ENCODE measurements around the gene DYNC2I2.
A peak's percentile ranks its signal among the peaks of the same experiment; 100 is the strongest.
"Not testable (repeated sequence)": the region's sequence is repeated elsewhere in the genome, so short reads cannot be mapped to it uniquely, and the experiment has no call there.

The DYNC2I2 gene

DNA sequence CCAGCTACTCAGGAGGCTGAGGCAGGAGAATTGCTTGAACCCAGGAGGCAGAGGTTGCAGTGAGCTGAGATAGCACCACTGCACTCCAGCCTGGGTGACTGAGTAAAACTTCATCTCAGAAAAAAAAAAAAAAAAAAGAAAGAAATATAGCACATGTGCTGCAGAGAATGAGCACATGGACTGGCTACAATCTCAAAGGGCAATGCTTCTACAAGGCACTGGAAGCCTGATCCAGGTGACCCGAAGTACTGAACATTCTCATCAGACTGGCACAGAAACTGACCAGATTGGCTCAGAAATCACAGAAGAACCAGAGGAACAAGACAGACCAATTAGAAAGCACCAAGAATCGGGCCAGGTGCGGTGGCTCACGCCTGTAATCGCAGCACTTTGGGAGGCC lies 4.8 kb downstream of the DYNC2I2 start:
- no peaks in the 10 kb centered on the region for H3K9me3 ChIP-seq (ENCODE audit: control insufficient read depth, insufficient read depth, low read length)
- no peak overlapping the region for H3K9ac ChIP-seq (ENCODE audit: low read depth, low read length)
- H3K27me3 ChIP-seq (ENCODE audit: control insufficient read depth, insufficient read depth, low read length) = no peaks in the 10 kb centered on the region
- no peak overlapping the region for H3K27ac ChIP-seq (ENCODE audit: low read depth, low read length)
- peaks cover 5% of the 10 kb centered on the region; the same call in 1 of the 2 replicates for H3K36me3 ChIP-seq (ENCODE audit: control insufficient read depth, insufficient read depth, low read length)
- no peak overlapping the region for H3K4me3 ChIP-seq (ENCODE audit: low read depth, low read length)
- H3K4me1 ChIP-seq (ENCODE audit: control insufficient read depth, insufficient read depth, low read length) = no peaks in the 10 kb centered on the region

DNA sequence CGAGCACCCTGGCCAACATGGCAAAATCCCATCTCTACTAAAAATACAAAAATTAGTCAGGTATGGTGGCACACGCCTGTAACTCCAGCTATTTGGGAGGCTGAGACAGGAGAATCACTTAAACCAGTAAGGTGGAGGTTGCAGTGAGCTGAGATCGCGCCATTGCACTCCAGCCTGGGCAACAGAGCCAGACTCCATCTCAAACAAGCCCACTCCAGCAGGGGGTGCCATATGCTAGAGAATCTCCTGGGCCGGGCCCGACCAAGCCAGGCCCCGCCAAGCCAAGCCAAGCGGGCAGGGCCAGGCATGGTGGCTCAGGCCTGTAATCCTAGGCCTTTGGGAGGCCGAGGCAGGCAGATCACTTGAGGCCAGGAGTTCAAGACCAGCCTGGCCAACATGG lies 8.4 kb downstream of the DYNC2I2 start:
- H3K4me1 ChIP-seq (ENCODE audit: control insufficient read depth, insufficient read depth, low read length); H3K4me3 ChIP-seq (ENCODE audit: low read depth, low read length); H3K9ac ChIP-seq (ENCODE audit: low read depth, low read length); H3K27ac ChIP-seq (ENCODE audit: low read depth, low read length); H3K9me3 ChIP-seq (ENCODE audit: control insufficient read depth, insufficient read depth, low read length); H3K27me3 ChIP-seq (ENCODE audit: control insufficient read depth, insufficient read depth, low read length); H3K36me3 ChIP-seq (ENCODE audit: control insufficient read depth, insufficient read depth, low read length): not testable (repeated sequence)

DNA sequence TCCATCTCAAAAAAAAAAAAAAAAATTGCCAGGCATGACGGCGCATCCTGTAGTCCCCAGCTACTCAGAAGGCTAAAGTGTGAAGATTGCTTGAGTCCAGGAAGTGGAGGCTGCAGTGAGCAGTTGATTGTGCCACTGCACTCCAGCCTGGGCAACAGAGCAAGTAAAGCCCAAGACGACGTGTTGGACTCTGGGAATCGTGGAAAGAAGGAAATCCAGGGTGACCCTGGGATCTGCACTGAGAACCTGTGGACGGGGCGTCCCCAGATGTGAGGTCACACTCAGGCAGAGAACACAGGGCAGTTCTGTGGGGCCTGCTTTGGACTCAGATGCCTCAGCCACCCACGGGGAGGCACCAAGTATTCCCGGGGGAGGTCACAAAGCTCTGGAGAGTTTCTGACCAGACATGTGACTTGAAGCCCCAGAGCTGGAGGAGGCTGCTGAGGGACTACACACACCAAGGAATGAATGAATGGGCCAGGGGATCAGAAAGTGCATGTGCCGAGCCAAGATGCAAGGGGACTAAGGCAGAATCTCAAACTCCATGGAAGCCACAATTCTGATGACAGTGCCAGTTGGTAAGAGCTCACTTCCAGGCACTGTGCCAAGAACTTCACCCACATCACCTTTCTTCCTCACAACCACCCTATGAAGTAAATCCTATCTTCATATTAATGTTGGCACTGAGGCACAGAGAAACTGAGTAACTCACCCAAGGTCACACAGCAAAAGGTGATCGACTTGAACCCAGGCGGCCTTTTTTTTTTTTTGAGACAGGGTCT lies 12.9 kb downstream of the DYNC2I2 start:
- no peaks in the 10 kb centered on the region for H3K9me3 ChIP-seq (ENCODE audit: control insufficient read depth, insufficient read depth, low read length)
- H3K27ac ChIP-seq (ENCODE audit: low read depth, low read length) = no peak overlapping the region
- H3K9ac ChIP-seq (ENCODE audit: low read depth, low read length) = no peak overlapping the region

DNA sequence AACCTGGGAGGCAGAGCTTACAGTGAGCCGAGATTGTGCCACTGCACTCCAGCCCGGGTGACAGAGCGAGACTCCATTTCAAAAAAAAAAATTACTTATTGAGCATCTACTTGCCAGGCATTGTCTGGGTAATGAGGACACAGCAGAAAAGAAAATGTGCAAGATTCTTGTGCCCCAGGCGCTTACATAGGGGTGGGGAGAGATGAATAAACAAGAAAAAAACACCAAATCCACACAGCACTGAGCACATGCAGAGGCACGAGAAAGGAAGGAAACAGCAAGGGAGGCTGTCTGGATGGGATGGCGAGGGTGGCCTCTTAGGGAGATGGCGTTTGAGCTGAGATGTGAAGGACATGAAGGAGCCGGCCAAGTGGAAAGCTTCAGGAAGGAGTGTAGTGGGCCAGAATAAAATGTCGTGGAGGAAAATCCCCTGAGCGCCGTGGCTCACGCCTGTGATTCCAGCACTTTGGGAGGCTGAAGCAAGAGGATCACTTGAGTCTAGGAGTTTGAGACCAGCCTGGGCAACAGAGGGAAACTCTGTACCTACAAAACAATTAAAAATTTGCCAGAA lies 13.9 kb downstream of the DYNC2I2 start:
- no peaks in the 10 kb centered on the region for H3K4me1 ChIP-seq (ENCODE audit: control insufficient read depth, insufficient read depth, low read length)
- no peaks in the 10 kb centered on the region for H3K27me3 ChIP-seq (ENCODE audit: control insufficient read depth, insufficient read depth, low read length)
- no peaks in the 10 kb centered on the region for H3K9me3 ChIP-seq (ENCODE audit: control insufficient read depth, insufficient read depth, low read length)
- H3K36me3 ChIP-seq (ENCODE audit: control insufficient read depth, insufficient read depth, low read length) = peaks cover 22% of the 10 kb centered on the region
- no peak overlapping the region for H3K9ac ChIP-seq (ENCODE audit: low read depth, low read length)
- H3K27ac ChIP-seq (ENCODE audit: low read depth, low read length) = no peak overlapping the region
- H3K4me3 ChIP-seq (ENCODE audit: low read depth, low read length) = no peak overlapping the region

More for the DNA sequence above, 12.9 kb downstream of the DYNC2I2 start:
- Histone ChIP-seq H3K4me1 (ENCODE audit: control insufficient read depth, insufficient read depth, low read length) (no peaks in the 10 kb centered on the region), H3K27me3 (ENCODE audit: control insufficient read depth, insufficient read depth, low read length) (no peaks in the 10 kb centered on the region), H3K4me3 (ENCODE audit: low read depth, low read length) (no peak overlapping the region), H3K36me3 (ENCODE audit: control insufficient read depth, insufficient read depth, low read length) (peaks cover 17% of the 10 kb centered on the region)

DNA sequence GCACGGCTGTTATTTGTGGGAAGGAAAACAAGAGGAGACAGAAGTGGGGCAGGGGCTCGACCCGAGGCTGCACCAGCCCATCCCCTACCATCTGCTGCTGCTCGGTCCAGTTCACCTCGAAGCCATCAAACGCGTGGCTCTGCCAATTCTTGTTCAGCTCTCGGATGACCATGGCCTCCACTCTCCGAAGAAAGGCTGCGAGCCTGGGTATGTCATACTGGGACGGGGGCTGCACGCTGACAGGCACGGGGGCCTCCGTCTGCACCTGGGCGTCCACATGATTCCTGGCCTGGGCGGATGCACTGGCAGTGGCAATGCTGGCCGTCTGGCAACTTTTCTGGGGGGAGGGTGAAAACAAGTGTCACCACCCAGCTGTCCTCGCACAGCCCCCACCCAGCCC lies 16.0 kb downstream of the DYNC2I2 start:
- Histone ChIP-seq H3K9me3 (ENCODE audit: control insufficient read depth, insufficient read depth, low read length) (no peaks in the 10 kb centered on the region), H3K4me3 (ENCODE audit: low read depth, low read length) (no peak overlapping the region), H3K27me3 (ENCODE audit: control insufficient read depth, insufficient read depth, low read length) (no peaks in the 10 kb centered on the region), H3K9ac (ENCODE audit: low read depth, low read length) (no peak overlapping the region), H3K4me1 (ENCODE audit: control insufficient read depth, insufficient read depth, low read length) (peaks cover 2% of the 10 kb centered on the region), H3K36me3 (ENCODE audit: control insufficient read depth, insufficient read depth, low read length) (peaks cover 27% of the 10 kb centered on the region), H3K27ac (ENCODE audit: low read depth, low read length) (no peak overlapping the region)

- Histone ChIP-seq H3K9ac (ENCODE audit: low read depth, low read length) (no peak overlapping the region), H3K36me3 (ENCODE audit: control insufficient read depth, insufficient read depth, low read length) (peaks cover 42% of the 10 kb centered on the region), H3K4me1 (ENCODE audit: control insufficient read depth, insufficient read depth, low read length) (peaks cover 7% of the 10 kb centered on the region), H3K27ac (ENCODE audit: low read depth, low read length) (no peak overlapping the region), H3K9me3 (ENCODE audit: control insufficient read depth, insufficient read depth, low read length) (no peaks in the 10 kb centered on the region), H3K4me3 (ENCODE audit: low read depth, low read length) (no peak overlapping the region), H3K27me3 (ENCODE audit: control insufficient read depth, insufficient read depth, low read length) (no peaks in the 10 kb centered on the region)
Measured at GRCh38 chr9:128638580-128638979, 18.1 kb downstream of the DYNC2I2 start.

- Histone ChIP-seq H3K4me3 (ENCODE audit: low read depth, low read length) (no peak overlapping the region), H3K27ac (ENCODE audit: low read depth, low read length) (no peak overlapping the region), H3K9ac (ENCODE audit: low read depth, low read length) (no peak overlapping the region), H3K9me3 (ENCODE audit: control insufficient read depth, insufficient read depth, low read length) (no peaks in the 10 kb centered on the region), H3K4me1 (ENCODE audit: control insufficient read depth, insufficient read depth, low read length) (peaks cover 7% of the 10 kb centered on the region), H3K36me3 (ENCODE audit: control insufficient read depth, insufficient read depth, low read length) (peaks cover 51% of the 10 kb centered on the region), H3K27me3 (ENCODE audit: control insufficient read depth, insufficient read depth, low read length) (no peaks in the 10 kb centered on the region)
Measured at GRCh38 chr9:128637656-128638055, 19.0 kb downstream of the DYNC2I2 start.

DNA sequence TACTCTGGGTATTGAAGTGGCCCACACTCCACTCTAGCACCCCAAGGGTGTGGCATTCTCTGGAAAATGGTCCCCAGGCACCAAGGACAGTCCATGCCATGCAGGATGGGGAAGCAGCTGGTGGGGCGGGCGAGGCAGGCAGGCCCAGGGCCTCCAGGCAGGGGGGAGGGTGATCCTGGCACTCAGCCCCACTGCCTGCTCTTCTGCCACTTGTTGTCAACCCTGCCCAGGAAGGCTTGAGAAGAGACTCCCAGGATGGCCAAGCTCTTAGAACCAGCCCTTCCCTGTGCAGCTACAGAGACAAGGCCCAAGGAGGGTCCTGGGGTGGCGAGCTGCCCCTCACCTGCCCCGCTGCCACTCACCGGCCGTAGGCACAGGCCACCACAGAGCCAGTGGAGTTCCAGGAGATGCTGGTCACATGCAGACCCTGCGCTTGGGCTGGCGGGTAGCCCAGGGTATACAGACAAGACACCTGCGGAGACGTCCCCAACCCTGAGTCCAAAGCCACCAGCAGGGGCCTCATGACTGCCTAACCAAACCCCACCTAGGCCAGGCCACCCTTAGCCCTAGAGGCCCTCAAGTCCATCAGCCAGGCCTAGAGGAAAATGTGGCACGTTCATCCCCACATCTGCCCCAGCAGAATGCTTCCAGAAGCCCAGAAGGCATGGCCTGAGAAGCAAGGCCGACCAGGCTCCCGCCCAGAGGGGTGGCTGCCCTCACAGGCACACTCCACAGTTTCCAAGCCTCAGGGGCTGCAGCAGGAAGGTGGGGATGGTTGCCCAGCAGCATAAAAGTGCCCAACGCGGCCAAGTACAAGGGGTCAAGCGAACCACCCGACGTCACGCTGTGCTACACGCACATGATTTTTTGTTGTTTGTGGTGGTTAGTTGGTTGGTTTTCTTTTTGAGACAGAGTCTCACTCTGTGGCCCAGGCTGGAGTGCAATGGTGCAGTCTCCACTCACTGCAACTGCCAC lies 19.8 kb downstream of the DYNC2I2 start:
- no peak overlapping the region for H3K27ac ChIP-seq (ENCODE audit: low read depth, low read length)
- no peak overlapping the region for H3K4me3 ChIP-seq (ENCODE audit: low read depth, low read length)
- no peaks in the 10 kb centered on the region for H3K27me3 ChIP-seq (ENCODE audit: control insufficient read depth, insufficient read depth, low read length)
- H3K36me3 ChIP-seq (ENCODE audit: control insufficient read depth, insufficient read depth, low read length) = peaks cover 59% of the 10 kb centered on the region
- H3K4me1 ChIP-seq (ENCODE audit: control insufficient read depth, insufficient read depth, low read length) = peaks cover 7% of the 10 kb centered on the region
- H3K9ac ChIP-seq (ENCODE audit: low read depth, low read length) = no peak overlapping the region
- H3K9me3 ChIP-seq (ENCODE audit: control insufficient read depth, insufficient read depth, low read length) = no peaks in the 10 kb centered on the region

GRCh38 chr9:128636024-128636390 lies 20.6 kb downstream of the DYNC2I2 start:
- H3K27ac ChIP-seq (ENCODE audit: low read depth, low read length) = peak overlapping the region; percentile 91
- no peak overlapping the region for H3K4me3 ChIP-seq (ENCODE audit: low read depth, low read length)
- H3K9me3 ChIP-seq (ENCODE audit: control insufficient read depth, insufficient read depth, low read length) = no peaks in the 10 kb centered on the region
- peaks cover 7% of the 10 kb centered on the region for H3K4me1 ChIP-seq (ENCODE audit: control insufficient read depth, insufficient read depth, low read length)
- no peaks in the 10 kb centered on the region for H3K27me3 ChIP-seq (ENCODE audit: control insufficient read depth, insufficient read depth, low read length)
- no peak overlapping the region for H3K9ac ChIP-seq (ENCODE audit: low read depth, low read length)
- peaks cover 68% of the 10 kb centered on the region for H3K36me3 ChIP-seq (ENCODE audit: control insufficient read depth, insufficient read depth, low read length)

DNA sequence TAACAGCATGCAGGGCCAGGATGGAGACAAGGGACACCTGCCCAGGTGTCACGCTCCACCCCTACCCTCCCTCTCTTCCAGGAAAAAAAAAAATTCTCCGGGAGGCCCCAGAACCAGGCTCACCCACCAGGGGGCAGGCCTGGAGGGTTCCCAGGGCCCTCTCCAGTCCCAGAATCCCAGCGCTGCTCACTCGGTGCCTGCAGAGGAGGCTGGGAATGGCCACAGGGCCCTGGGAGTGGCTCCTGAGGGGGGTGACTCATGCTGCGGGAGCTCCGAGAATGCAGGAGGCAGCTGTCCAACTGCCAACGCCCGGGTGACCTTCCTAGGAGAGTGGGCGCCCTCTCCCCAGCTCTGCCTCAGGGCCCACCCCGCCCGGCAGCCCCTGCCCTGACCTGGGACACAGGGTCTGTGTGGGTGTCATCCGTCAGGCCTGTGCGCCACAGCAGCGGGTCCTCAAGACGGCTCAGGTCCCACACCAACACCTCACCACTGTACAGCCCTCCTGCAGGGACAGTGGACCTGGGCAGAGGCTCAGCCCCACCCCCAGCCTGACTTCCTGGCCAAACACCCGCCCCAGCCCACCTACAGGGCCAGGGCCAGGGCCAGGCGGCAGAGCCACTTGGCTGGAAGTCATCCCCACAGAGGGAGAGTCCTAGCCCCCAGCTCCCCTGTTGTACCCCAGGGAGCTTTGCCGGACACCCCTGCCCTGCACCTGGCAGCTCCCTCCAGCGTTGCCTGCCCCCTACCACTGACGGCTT lies 21.2 kb downstream of the DYNC2I2 start:
- H3K9me3 ChIP-seq (ENCODE audit: control insufficient read depth, insufficient read depth, low read length) = no peaks in the 10 kb centered on the region

More for the DNA sequence above, 21.2 kb downstream of the DYNC2I2 start:
- H3K36me3 ChIP-seq (ENCODE audit: control insufficient read depth, insufficient read depth, low read length) = peaks cover 67% of the 10 kb centered on the region
- 0 out of 2 replicates have a peak overlapping the region, but pooled peaks have one; percentile 4 for H3K9ac ChIP-seq (ENCODE audit: low read depth, low read length)
- no peak overlapping the region for H3K4me3 ChIP-seq (ENCODE audit: low read depth, low read length)
- peaks cover 7% of the 10 kb centered on the region for H3K4me1 ChIP-seq (ENCODE audit: control insufficient read depth, insufficient read depth, low read length)
- peak overlapping the region; percentile 91 for H3K27ac ChIP-seq (ENCODE audit: low read depth, low read length)
- no peaks in the 10 kb centered on the region for H3K27me3 ChIP-seq (ENCODE audit: control insufficient read depth, insufficient read depth, low read length)

All from HUES48 (cell line).